Thoracic aorta (tissue), 2 donors: ENCODE results near the gene TBX5. TPM values are rescaled to one million over a fixed set of nuclear protein-coding genes. Genes with fewer than 3 reads are reported as not detected.

Experiments used
- ATAC-seq: fragments of 150-250 bp; one replicate; pipeline ENCODE4 v1.8.0; 2017; ENCODE audit warnings: low read depth; ENCODE audit not compliant: insufficient number of reproducible peaks, low FRiP score
- DNase-seq: peaks from one replicate; pipeline ENCODE4 v3.0.0-alpha.2; 2020; ENCODE audit warnings: low spot score
- H3K27ac ChIP-seq, 2 donors: fragments of 200-600 bp; sonication (generic); 1 replicate in 1 of 2; 2 replicates in 1 of 2; pipeline ENCODE4 v1.5.1; 2016; ENCODE audit warnings: mild to moderate bottlenecking in 2 of 2, moderate library complexity in 2 of 2
- H3K27me3 ChIP-seq: fragments of 200-600 bp; sonication (generic); replicated peaks from 2 replicates; pipeline ENCODE4 v1.6.0; 2016; ENCODE audit warnings: mild to moderate bottlenecking; ENCODE audit not compliant: insufficient read depth
- H3K36me3 ChIP-seq: fragments of 200-600 bp; sonication (generic); one replicate; pipeline ENCODE4 v1.5.1; 2016
- H3K4me1 ChIP-seq, 2 donors: fragments of 200-600 bp; sonication (generic); 1 replicate in 1 of 2; 2 replicates in 1 of 2; pipeline versions ENCODE4 v1.5.1 to v1.6.0; 2016; ENCODE audit warnings: low read depth in 2 of 2, mild to moderate bottlenecking in 1 of 2; ENCODE audit not compliant: control insufficient read depth in 1 of 2
- H3K4me3 ChIP-seq: fragments of 200-600 bp; sonication (generic); 2 replicates; pipeline ENCODE4 v1.5.1; 2016; ENCODE audit warnings: mild to moderate bottlenecking
- H3K9me3 ChIP-seq: fragments of 200-600 bp; sonication (generic); 2 replicates; pipeline ENCODE4 v1.5.1; 2016
- total RNA-seq, 2 donors: library from RNA; depleted of rRNA; stranded (reverse); fragments of >200 nt; gene quantifications; one replicate each; pipeline versions ENCODE4 v1.1.0 to v1.2.3, GENCODE V29; 2016
- TF ChIP-seq, protein P1 (sequence below): fragments of 200-600 bp; sonication (generic); IDR thresholded peaks from one replicate; pipeline ENCODE4 v1.5.1; 2019; ENCODE audit warnings: antibody characterized with exemption

TBX5 gene
- total RNA-seq, 2 donors from 2014 or later = 0.21 to 1.5 TPM

GRCh38 chr12:114447799-114448617 lies 42.1 kb upstream of the TBX5 start:
- DNase-seq (no peak), ATAC-seq (no peak)
- Histone ChIP-seq H3K36me3 (no peaks in the 10 kb centered on the region), H3K27me3 (peaks cover 14% of the 10 kb centered on the region), H3K27ac (no peak overlapping the region), H3K4me1 (peaks cover 0 to 25% of the 10 kb centered on the region in 2 donors), H3K9me3 (no peaks in the 10 kb centered on the region), H3K4me3 (no peak overlapping the region)
- TF ChIP-seq, protein P1, sequence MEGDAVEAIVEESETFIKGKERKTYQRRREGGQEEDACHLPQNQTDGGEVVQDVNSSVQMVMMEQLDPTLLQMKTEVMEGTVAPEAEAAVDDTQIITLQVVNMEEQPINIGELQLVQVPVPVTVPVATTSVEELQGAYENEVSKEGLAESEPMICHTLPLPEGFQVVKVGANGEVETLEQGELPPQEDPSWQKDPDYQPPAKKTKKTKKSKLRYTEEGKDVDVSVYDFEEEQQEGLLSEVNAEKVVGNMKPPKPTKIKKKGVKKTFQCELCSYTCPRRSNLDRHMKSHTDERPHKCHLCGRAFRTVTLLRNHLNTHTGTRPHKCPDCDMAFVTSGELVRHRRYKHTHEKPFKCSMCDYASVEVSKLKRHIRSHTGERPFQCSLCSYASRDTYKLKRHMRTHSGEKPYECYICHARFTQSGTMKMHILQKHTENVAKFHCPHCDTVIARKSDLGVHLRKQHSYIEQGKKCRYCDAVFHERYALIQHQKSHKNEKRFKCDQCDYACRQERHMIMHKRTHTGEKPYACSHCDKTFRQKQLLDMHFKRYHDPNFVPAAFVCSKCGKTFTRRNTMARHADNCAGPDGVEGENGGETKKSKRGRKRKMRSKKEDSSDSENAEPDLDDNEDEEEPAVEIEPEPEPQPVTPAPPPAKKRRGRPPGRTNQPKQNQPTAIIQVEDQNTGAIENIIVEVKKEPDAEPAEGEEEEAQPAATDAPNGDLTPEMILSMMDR = no peak

DNA sequence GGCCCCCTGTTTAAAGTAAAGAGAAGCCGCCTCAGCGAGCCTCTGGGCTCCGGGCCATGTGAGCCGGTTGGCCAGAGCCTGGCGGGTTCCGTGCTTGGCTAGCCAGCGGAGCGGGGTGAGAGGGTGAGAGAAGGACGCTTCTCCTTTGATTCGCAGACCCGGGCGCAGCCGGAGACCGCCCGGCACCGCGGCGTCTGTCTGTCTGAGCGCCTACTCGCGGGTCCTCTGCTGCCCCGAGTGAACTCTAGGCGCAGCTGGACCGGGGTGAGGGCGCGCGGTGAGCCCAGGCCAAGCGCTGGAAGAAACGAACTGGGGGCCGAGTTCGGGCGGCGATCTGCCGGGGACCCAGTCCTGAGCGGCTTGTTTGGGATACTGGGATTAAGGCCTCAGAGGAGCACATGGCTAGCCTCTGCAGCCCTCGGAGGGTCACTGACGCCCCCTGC lies 41.4 kb upstream of the TBX5 start:
- ATAC-seq (no peak), DNase-seq (no peak)
- H3K4me3 ChIP-seq = no peak overlapping the region
- H3K4me1 ChIP-seq = peaks cover 0 to 25% of the 10 kb centered on the region in 2 donors
- TF ChIP-seq, protein P1 = no peak
- H3K27me3 ChIP-seq = peaks cover 14% of the 10 kb centered on the region
- H3K36me3 ChIP-seq = no peaks in the 10 kb centered on the region
- no peak overlapping the region for H3K27ac ChIP-seq
- no peaks in the 10 kb centered on the region for H3K9me3 ChIP-seq

DNA sequence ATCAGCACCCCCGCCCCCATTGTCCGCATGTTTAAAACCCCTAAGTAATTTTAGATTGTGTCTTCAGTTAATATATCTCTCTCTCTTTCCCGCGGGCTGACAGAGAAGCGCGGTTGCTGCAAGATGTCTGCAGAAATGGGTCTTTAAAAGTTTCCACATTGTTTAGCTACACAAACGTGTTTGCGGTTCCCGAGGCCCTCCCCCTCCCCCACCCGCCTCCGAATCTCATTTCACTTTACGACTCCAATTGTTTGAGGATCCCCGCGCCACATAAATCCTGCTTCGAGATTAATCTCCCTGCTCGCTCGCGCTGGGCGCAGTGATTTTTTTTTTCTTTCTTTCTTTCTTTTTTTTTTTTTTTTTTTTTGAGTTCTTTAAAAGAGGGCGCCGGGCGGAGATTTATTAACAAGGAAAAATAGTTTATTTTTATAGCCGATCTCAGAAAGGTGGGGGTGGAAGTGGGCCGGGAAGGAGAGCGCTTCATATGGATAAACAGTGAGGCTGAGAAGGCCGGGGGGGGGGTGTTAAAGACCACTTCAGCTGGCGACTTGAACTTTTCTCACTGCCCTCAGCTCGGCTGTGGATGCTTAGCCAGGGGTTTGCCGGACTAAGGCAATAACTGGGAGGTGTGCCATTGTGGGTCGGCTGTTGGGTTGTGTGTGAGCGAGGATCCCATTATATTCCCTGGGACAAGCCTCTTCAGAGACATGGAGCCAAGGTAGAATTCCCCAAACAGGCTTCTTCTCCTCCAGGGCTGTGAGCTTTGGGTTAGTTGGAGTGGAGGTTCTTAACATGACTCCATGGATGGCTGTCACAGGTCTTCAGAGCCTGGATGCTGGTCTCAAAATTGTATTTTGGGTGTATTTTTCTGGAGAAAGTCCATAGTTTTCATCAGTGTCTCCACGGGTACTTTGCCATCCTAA lies 39.7 kb upstream of the TBX5 start:
- TF ChIP-seq, protein P1 = no peak
- Histone ChIP-seq H3K4me3 (no peak overlapping the region), H3K9me3 (no peaks in the 10 kb centered on the region), H3K27ac (no peak overlapping the region), H3K36me3 (no peaks in the 10 kb centered on the region), H3K27me3 (peaks cover 21% of the 10 kb centered on the region), H3K4me1 (peaks cover 0 to 25% of the 10 kb centered on the region in 2 donors)
- no peak for ATAC-seq
- DNase-seq = no peak

GRCh38 chr12:114444422-114445279 lies 38.7 kb upstream of the TBX5 start:
- Histone ChIP-seq H3K9me3 (no peaks in the 10 kb centered on the region), H3K4me3 (no peak overlapping the region), H3K36me3 (no peaks in the 10 kb centered on the region), H3K4me1 (peaks cover 0 to 25% of the 10 kb centered on the region in 2 donors), H3K27ac (no peak overlapping the region), H3K27me3 (peaks cover 17% of the 10 kb centered on the region)
- TF ChIP-seq, protein P1 = no peak
- DNase-seq (no peak), ATAC-seq (no peak)
